Left lung (tissue), 10 donors: ENCODE measurements around the gene SLC9A9. TPM values are rescaled to one million over a fixed set of nuclear protein-coding genes. Genes with fewer than 3 reads are reported as not detected.

Source experiments
- ATAC-seq: fragments of 200-7000 bp; cut with Tn5 transposase; one replicate; pipeline ENCODE4 v1.9.1; 2020; ENCODE audit warnings: moderate library complexity
- DNase-seq, 4 donors: peaks; one replicate each; pipeline ENCODE4 v3.0.0-alpha.2; 2013 to 2020
- H3K27ac ChIP-seq, 2 donors: fragments of 200-600 bp; sonication (generic) in 1 of 2; one replicate each; pipeline versions ENCODE4 v1.5.0 to v1.8.0; 2020 to 2021
- H3K27me3 ChIP-seq, 2 donors: fragments of 200-600 bp; sonication (generic) in 1 of 2; one replicate each; pipeline versions ENCODE4 v1.5.0 to v1.8.0; 2020 to 2021
- H3K36me3 ChIP-seq, 2 donors: fragments of 200-600 bp; sonication (generic) in 1 of 2; one replicate each; pipeline versions ENCODE4 v1.5.0 to v1.8.0; 2020 to 2021
- H3K4me1 ChIP-seq, 2 donors: fragments of 200-600 bp; one replicate each; pipeline ENCODE4 v1.8.0; 2021
- H3K4me3 ChIP-seq, 2 donors: fragments of 200-600 bp; sonication (generic) in 1 of 2; one replicate each; pipeline versions ENCODE4 v1.5.0 to v1.8.0; 2020 to 2021; ENCODE audit warnings: mild to moderate bottlenecking in 1 of 2
- H3K9me3 ChIP-seq, 2 donors: fragments of 200-600 bp; sonication (generic) in 1 of 2; one replicate each; pipeline versions ENCODE4 v1.5.0 to v1.8.0; 2020 to 2021
- CTCF ChIP-seq, 2 donors: fragments of 200-600 bp; sonication (generic) in 1 of 2; IDR thresholded peaks; one replicate each; pipeline versions ENCODE4 v1.5.0 to v1.8.0; 2021; ENCODE audit warnings: antibody characterized with exemption in 2 of 2
- intact Hi-C, 2 donors: fragments of 100-400 bp; cut with DNase I; formaldehyde crosslinking; loops; one replicate each; pipeline versions ENCODE4 v1.11.2 to v1.14.2; 2022
- polyA plus RNA-seq, 6 donors: library from polyadenylated mRNA; unstranded; fragments of 120-200 nt; gene quantifications; one replicate each; pipeline ENCODE4 v1.2.1, GENCODE V29; 2013; ENCODE audit not compliant: insufficient read length in 6 of 6
- total RNA-seq, 2 donors: library from RNA; stranded (reverse); fragmentation: NEBNext Ultra II Directional; extraction: Animal tissue kit (Norgen Biotek cat#: 25700); gene quantifications; one replicate each; pipeline ENCODE4 v1.2.1, GENCODE V29; 2021
- donor health status: DM: no; HTN: yes; CAD: no.
- donor health status: DM: no; HTN: no; CAD: no.

SLC9A9 gene
- total and polyA plus RNA-seq, 8 donors: 13.9 to 19.6 (median 16.8) TPM

GRCh38 chr3:143232981-143233380 lies 615.3 kb downstream of the SLC9A9 start:
- no peaks in the 10 kb centered on the region for H3K36me3 ChIP-seq
- no peak overlapping the region for H3K27ac ChIP-seq
- no peaks in the 10 kb centered on the region for H3K4me1 ChIP-seq
- DNase-seq: no peak
- TF ChIP-seq CTCF (IDR thresholded peaks at IDR 0.05): no peak
- no peaks in the 10 kb centered on the region for H3K9me3 ChIP-seq
- intact Hi-C loops: no loop called here
- ATAC-seq: no peak
- H3K4me3 ChIP-seq: no peak overlapping the region
- H3K27me3 ChIP-seq: no peaks in the 10 kb centered on the region

GRCh38 chr3:143228405-143228804 lies 619.9 kb downstream of the SLC9A9 start:
- no peaks in the 10 kb centered on the region for H3K4me1 ChIP-seq
- H3K9me3 ChIP-seq: no peaks in the 10 kb centered on the region
- DNase-seq (no peak), ATAC-seq (no peak)
- H3K36me3 ChIP-seq: no peaks in the 10 kb centered on the region
- H3K27me3 ChIP-seq: no peaks in the 10 kb centered on the region
- intact Hi-C loops: no loop called here
- H3K4me3 ChIP-seq: no peak overlapping the region
- H3K27ac ChIP-seq: no peak overlapping the region
- TF ChIP-seq CTCF (IDR thresholded peaks at IDR 0.05): no peak

GRCh38 chr3:143226678-143227291 lies 621.5 kb downstream of the SLC9A9 start:
- Histone ChIP-seq H3K9me3 (no peaks in the 10 kb centered on the region), H3K27ac (no peak overlapping the region), H3K36me3 (no peaks in the 10 kb centered on the region), H3K4me1 (no peaks in the 10 kb centered on the region), H3K4me3 (no peak overlapping the region), H3K27me3 (no peaks in the 10 kb centered on the region)
- intact Hi-C loops: no loop called here
- no peak for ATAC-seq
- DNase-seq: no peak
- TF ChIP-seq CTCF (IDR thresholded peaks at IDR 0.05): no peak

GRCh38 chr3:143224716-143225115 lies 623.6 kb downstream of the SLC9A9 start:
- Histone ChIP-seq H3K4me1 (no peaks in the 10 kb centered on the region), H3K27me3 (no peaks in the 10 kb centered on the region), H3K27ac (no peak overlapping the region), H3K9me3 (no peaks in the 10 kb centered on the region), H3K4me3 (no peak overlapping the region), H3K36me3 (no peaks in the 10 kb centered on the region)
- intact Hi-C loops: no loop called here
- ATAC-seq (no peak), DNase-seq (no peak)
- no peak for TF ChIP-seq CTCF (IDR thresholded peaks at IDR 0.05)

GRCh38 chr3:143222981-143223380 lies 625.3 kb downstream of the SLC9A9 start:
- Histone ChIP-seq H3K4me3 (no peak overlapping the region), H3K27ac (no peak overlapping the region), H3K36me3 (no peaks in the 10 kb centered on the region), H3K27me3 (no peaks in the 10 kb centered on the region), H3K4me1 (no peaks in the 10 kb centered on the region), H3K9me3 (no peaks in the 10 kb centered on the region)
- no peak for TF ChIP-seq CTCF (IDR thresholded peaks at IDR 0.05)
- DNase-seq: no peak
- ATAC-seq: no peak
- intact Hi-C loops: no loop called here
